Activated gamma-delta T cell treated with Interleukin-2 at 50 U/mL for 16 hours (primary cell): Measurements from ENCODE around the gene ELAC1.

Experiments used
- DNase-seq: peaks from one replicate; pipeline ENCODE4 v3.0.0-alpha.2; 2020

ELAC1 gene

DNA sequence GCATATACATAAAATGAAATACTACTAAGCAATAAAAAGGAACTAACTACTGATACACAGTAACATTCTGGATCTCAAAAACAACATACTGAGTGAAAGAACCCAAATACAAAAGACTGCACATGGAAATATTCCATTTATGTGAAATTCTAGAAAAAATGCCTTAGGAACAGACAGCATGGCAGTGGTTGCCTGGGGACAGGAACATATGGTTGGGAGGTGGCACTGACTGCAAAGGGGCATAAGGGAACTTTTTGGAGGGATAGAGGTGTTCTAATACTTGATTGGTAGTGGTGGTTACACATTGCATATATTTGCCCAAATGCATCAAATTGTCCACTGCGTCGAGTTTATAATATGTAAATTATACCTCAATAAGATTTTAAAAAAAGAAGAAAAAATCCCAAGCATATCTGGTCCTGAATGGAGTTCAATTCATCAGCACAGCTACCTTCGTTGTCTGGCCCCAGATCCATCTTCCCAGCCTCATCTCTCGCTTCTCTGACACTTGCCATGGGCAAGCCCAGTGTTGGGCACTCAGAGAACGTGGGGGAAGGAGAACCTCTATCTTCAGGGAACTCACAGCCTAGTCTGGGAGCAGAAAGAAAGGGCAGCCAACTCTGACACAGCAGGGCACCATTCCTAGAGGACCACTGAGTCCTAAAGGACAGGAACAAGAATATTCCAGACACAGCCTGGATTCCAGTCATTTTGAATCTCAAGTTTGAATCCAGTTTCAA lies 53.6 kb downstream of the ELAC1 start:
- DNase-seq: no peak

DNA sequence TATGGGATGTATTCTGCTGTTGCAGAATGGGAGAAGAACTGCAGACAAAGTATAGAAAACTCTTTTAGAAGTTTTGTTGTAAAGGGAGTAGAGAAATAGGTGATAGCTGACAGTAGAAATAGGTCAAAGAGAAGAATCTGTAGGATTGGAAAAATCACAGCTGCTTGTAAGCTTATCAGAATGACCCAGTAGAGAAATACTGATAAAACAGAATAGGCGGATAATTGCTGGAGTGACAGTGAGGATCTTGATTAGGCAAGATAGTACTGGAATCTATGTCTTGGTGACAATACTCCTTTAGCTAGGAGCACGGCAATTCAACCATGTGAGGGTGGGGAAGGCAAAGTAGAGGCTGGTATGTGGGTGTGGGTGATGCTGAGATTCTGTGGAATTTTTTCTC lies 57.7 kb downstream of the ELAC1 start:
- no peak for DNase-seq

- DNase-seq: no peak
Measured at GRCh38 chr18:51028201-51028805, 60.5 kb downstream of the ELAC1 start.

DNA sequence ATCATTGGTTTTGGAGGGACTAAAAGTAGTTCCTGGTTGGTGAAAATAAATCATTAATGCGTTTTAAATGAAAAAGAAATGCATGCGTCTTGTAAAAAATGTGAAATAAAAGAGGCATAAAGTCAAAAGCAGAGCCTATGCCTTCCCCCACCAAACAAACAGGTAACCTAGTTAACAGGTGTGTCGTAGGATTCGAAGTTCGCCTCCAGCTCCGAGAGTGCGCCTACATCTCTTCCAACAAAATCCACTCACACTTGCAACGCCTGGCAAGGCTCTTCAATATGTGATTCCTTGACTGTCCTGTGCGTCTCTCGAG lies 61.5 kb downstream of the ELAC1 start:
- DNase-seq: no peak

DNA sequence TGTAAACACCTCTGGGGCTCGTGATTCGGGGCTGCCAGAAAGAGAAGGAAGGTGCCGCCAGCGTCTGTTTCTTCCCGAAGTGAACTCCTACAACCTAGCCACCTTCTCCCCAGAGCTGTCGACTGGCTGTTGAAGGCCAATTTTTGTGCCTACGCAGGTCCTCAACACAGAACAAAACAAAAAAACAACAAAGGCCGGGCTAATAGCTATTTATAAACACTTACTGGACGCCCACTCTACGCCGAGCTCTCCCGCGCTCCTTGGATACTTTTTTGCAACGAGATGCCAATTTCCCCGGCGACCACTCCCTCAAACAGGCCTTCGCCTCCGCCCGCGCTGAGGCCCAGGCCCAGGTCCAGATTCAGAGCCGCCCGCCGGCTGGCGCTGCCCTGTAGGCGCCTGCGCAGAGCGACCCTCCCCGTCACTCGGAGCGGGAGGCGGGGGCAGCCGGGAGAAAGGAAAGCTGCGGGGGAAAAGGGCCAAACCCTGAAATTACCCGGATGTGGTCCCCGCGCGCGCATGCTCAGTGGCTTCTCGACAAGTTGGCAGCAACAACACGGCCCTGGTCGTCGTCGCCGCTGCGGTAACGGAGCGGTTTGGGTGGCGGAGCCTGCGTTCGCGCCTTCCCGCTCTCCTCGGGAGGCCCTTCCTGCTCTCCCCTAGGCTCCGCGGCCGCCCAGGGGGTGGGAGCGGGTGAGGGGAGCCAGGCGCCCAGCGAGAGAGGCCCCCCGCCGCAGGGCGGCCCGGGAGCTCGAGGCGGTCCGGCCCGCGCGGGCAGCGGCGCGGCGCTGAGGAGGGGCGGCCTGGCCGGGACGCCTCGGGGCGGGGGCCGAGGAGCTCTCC lies 62.1 kb downstream of the ELAC1 start, which contains the start of gene SMAD4:
Gene SMAD4, plus strand, starts transcription at position 520 of the 843 bp plus-strand sequence. CDS start 16,834 bp downstream, outside the sequence.
- peak; percentile 98 for DNase-seq

DNA sequence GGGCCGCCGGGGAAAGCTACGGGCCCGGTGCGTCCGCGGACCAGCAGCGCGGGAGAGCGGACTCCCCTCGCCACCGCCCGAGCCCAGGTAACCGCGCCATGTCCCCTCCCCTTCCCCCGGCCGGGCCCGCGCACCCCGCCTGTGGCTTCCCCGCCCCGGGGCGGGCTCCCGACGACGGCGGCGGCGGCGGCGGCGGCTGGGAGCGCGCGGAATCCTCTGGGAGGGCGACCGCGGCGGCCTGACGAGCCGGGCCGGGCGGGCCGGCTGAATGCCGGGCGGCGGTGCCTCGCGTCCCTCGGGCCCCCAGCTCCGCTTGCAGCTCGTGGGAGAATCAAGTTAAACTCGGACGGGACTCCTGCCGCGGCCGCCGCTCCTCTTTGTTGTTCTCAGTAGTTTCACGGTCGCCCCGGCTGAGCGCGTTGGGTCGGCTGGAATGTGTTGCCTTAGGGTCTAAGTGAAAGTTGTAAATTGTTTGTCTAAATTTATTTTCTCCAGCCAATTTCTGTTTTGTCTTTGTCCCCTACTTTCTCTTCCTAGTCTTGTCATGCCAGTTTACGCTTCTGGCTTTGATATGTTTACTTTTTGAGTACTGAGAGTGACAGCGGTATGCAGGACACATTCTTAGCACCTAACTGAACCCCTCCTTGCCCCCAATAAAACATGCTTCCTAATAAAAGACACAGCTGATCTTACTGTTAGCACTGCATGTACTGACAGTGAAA lies 62.9 kb downstream of the ELAC1 start:
- DNase-seq: peak; percentile 66

DNA sequence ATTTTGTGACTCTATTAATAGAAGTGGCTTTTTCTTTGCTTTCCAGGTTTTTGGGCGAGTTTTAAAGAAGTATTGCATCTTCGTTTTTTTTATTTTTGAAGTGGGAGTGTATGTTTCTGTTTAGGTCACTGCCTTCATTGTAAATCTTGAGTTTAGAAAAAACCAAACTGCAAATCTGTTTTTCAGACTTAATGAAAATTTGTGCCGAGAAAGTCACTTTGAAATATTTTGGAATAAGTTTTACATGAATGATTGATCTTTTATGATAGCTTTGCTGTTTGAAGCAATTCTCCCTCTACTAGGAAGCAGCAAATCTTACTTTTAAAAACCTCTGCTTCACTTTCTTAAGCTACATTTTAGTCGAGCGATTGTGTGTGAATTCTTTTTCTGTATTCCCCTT lies 64.4 kb downstream of the ELAC1 start:
- no peak for DNase-seq

DNA sequence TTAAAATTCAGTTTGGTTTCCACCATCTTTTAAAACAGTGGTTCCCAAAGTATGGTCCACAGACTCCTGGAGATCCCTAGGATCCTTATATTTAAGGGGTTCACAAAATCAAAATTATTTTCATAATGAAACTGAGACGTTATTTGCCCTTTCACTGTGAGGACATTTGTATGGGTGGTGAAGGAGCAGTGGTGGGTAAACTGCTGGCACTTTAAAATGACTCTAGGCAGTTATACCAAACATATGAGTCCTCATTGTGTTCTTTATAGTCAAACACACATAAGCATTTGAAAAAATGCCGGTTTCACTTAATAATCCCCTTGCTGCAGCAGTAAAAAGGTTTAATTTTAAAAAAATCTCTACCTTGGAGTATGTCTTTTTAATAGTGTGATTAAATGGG lies 69.4 kb downstream of the ELAC1 start:
- DNase-seq: no peak
